IMR-90 (cell line): Measurements from ENCODE around the gene SLC2A6. TPM values are rescaled to one million over a fixed set of nuclear protein-coding genes. Genes with fewer than 3 reads are reported as not detected.

Experiments
- ATAC-seq: fragments of 200-7000 bp; cut with Tn5 transposase; 2 replicates; pipeline ENCODE4 v1.9.1; 2020; ENCODE audit warnings: low read depth, mild to moderate bottlenecking, moderate library complexity
- BruUV-seq: library from RNA; stranded (reverse); fragments of 400-500 nt; replicated peaks from 2 replicates; lab custom pipeline; 2021; lab: Mats Ljungman, UMichigan
- CTCF ChIA-PET: fragments of 300-600 bp; formaldehyde crosslinking; extraction: SDS; loops from one replicate; lab custom pipeline; 2021; ENCODE audit warnings: antibody characterized with exemption; lab: Yijun Ruan, JAX
- POLR2A ChIA-PET: fragments of 300-600 bp; sonication (Branson Sonifier 250); formaldehyde crosslinking; loops from one replicate; lab custom pipeline; 2022; ENCODE audit warnings: antibody characterized with exemption; ENCODE audit not compliant: unreplicated experiment; lab: Charles Lee
- DNase-seq: peaks from one replicate; pipeline ENCODE4 v3.0.0; 2013
- H2AFZ ChIP-seq: replicated peaks from 2 replicates; pipeline ENCODE3; 2013; ENCODE audit warnings: low read length, mild to moderate bottlenecking; ENCODE audit not compliant: poor library complexity
- H2AK5ac ChIP-seq: 2 replicates; pipeline ENCODE4 v1.6.1; 2013; ENCODE audit warnings: low read depth, low read length, inconsistent platforms
- H2AK9ac ChIP-seq: replicated peaks from 2 replicates; pipeline ENCODE3; 2013; ENCODE audit warnings: mild to moderate bottlenecking, low read depth, low read length, moderate library complexity; ENCODE audit not compliant: poor library complexity
- H2BK120ac ChIP-seq: 2 replicates; pipeline ENCODE4 v1.6.1; 2013; ENCODE audit warnings: low read depth, low read length, inconsistent platforms
- H2BK15ac ChIP-seq: 3 replicates; pipeline ENCODE4 v1.6.1; 2013; ENCODE audit warnings: low read depth, low read length, inconsistent platforms
- H2BK20ac ChIP-seq: 2 replicates; pipeline ENCODE4 v1.6.1; 2013; ENCODE audit warnings: low read depth, mild to moderate bottlenecking, inconsistent platforms, low read length, moderate library complexity
- H2BK5ac ChIP-seq: 2 replicates; pipeline ENCODE4 v1.6.1; 2013; ENCODE audit warnings: mild to moderate bottlenecking, low read depth, low read length, inconsistent platforms; ENCODE audit not compliant: poor library complexity, severe bottlenecking
- H3K14ac ChIP-seq: replicated peaks from 2 replicates; pipeline ENCODE4 v1.6.1; 2013; ENCODE audit warnings: low read depth, low read length, inconsistent platforms
- H3K18ac ChIP-seq: 2 replicates; pipeline ENCODE4 v1.6.1; 2013; ENCODE audit warnings: low read depth, low read length, control low read depth
- H3K23ac ChIP-seq: 2 replicates; pipeline ENCODE4 v1.6.1; 2013; ENCODE audit warnings: low read depth, low read length, inconsistent platforms
- H3K27ac ChIP-seq: 2 replicates; pipeline ENCODE4 v1.5.1; 2013; ENCODE audit warnings: mild to moderate bottlenecking, control low read depth, low read length; ENCODE audit not compliant: insufficient read depth
- H3K27me3 ChIP-seq: 2 replicates; pipeline ENCODE4 v1.6.1; 2013; ENCODE audit warnings: low read length; ENCODE audit not compliant: control insufficient read depth, insufficient read depth
- H3K36me3 ChIP-seq: 2 replicates; pipeline ENCODE4 v1.6.1; 2013; ENCODE audit warnings: low read length, mixed read lengths; ENCODE audit not compliant: control insufficient read depth, insufficient read depth
- H3K4ac ChIP-seq: 2 replicates; pipeline ENCODE4 v1.6.1; 2013; ENCODE audit warnings: low read depth, low read length, inconsistent platforms
- H3K4me1 ChIP-seq: 2 replicates; pipeline ENCODE4 v1.6.1; 2013; ENCODE audit warnings: low read length, mixed read lengths; ENCODE audit not compliant: control insufficient read depth, insufficient read depth
- H3K4me2 ChIP-seq: 2 replicates; pipeline ENCODE4 v1.6.1; 2013; ENCODE audit warnings: low read depth, mild to moderate bottlenecking, control low read depth, low read length, moderate library complexity
- H3K4me3 ChIP-seq: 2 replicates; pipeline ENCODE4 v1.5.1; 2013; ENCODE audit warnings: low read depth, mild to moderate bottlenecking, control low read depth, low read length, moderate library complexity; ENCODE audit not compliant: insufficient read depth
- H3K56ac ChIP-seq: 2 replicates; pipeline ENCODE4 v1.6.1; 2013; ENCODE audit warnings: low read length, inconsistent platforms; ENCODE audit not compliant: insufficient read depth; ENCODE audit errors: extremely low read depth
- H3K79me1 ChIP-seq, 2 experiments: 2 replicates each; pipeline ENCODE4 v1.6.1; 2013; ENCODE audit warnings: low read length in 2 of 2, inconsistent platforms in 1 of 2, low read depth in 1 of 2
- H3K9ac ChIP-seq: 2 replicates; pipeline ENCODE4 v1.6.1; 2013; ENCODE audit warnings: low read depth, low read length, control low read depth
- H3K9me1 ChIP-seq: 2 replicates; pipeline ENCODE4 v1.6.1; 2013; ENCODE audit warnings: low read length, inconsistent platforms; ENCODE audit not compliant: insufficient read depth
- H3K9me3 ChIP-seq: 2 replicates; pipeline ENCODE4 v1.6.1; 2013; ENCODE audit warnings: low read length; ENCODE audit not compliant: control insufficient read depth, insufficient read depth
- H4K20me1 ChIP-seq: 2 replicates; pipeline ENCODE4 v1.6.1; 2013; ENCODE audit warnings: low read length, inconsistent platforms; ENCODE audit not compliant: insufficient read depth
- H4K5ac ChIP-seq: 2 replicates; pipeline ENCODE4 v1.6.1; 2013; ENCODE audit warnings: mild to moderate bottlenecking, low read depth, low read length, control low read depth
- H4K8ac ChIP-seq, 2 experiments: 2 replicates each; pipeline ENCODE4 v1.6.1; 2013; ENCODE audit warnings: low read depth in 2 of 2, low read length in 2 of 2, control low read depth in 1 of 2, inconsistent platforms in 1 of 2
- H4K91ac ChIP-seq: 2 replicates; pipeline ENCODE4 v1.6.1; 2013; ENCODE audit warnings: low read depth, low read length, inconsistent platforms; ENCODE audit not compliant: insufficient read depth
- WGBS, 2 experiments: methylation state at CpG; one replicate each; pipeline versions ENCODE4 v1.1.5 to v1.1.7; 2013; ENCODE audit warnings: missing lambda C conversion rate in 2 of 2; ENCODE audit not compliant: insufficient read length in 1 of 2; ENCODE audit errors: extremely low coverage in 2 of 2; 5-methylcytosine and 5-hydroxymethylcytosine counted together
- dilution Hi-C: fragments of 300-500 bp; cut with HindIII; formaldehyde crosslinking; loops from one replicate; pipeline ENCODE4 v1.14.3; 2018; ENCODE audit warnings: low sequenced_read_pairs; ENCODE audit not compliant: unreplicated experiment
- in situ Hi-C: fragments of 300-500 bp; cut with MboI; formaldehyde crosslinking; loops from 3 replicates; pipeline ENCODE4 v1.14.3; 2019; ENCODE audit warnings: low sequenced_read_pairs, inconsistent platforms, mixed read lengths
- intact Hi-C: fragments of 100-400 bp; cut with micrococcal nuclease; formaldehyde crosslinking; loops from 2 replicates; pipeline ENCODE4 v1.10.0; 2022
- polyA plus RNA-seq, 3 experiments: library from polyadenylated mRNA; depleted of rRNA; stranded (reverse); fragments of >200 nt; gene quantifications; 2 replicates each; pipeline ENCODE4 v1.2.3, GENCODE V29; 2012; ENCODE audit warnings: low replicate concordance in 1 of 3
- total RNA-seq: library from RNA; depleted of rRNA; stranded (reverse); fragments of >200 nt; gene quantifications from 2 replicates; pipeline ENCODE4 v1.2.3, GENCODE V29; 2012
- TF ChIP-seq, protein P1 (sequence below): fragments of 150-350 bp; IDR thresholded peaks from 2 replicates; pipeline ENCODE4 v1.6.1; 2017; ENCODE audit warnings: mild to moderate bottlenecking, antibody characterized with exemption, low read length, low read depth

The SLC2A6 gene
- total and polyA plus RNA-seq, 2 of the 4 experiments (the other 2 are of a cell fraction), result 2.9 to 8.5 TPM

DNA sequence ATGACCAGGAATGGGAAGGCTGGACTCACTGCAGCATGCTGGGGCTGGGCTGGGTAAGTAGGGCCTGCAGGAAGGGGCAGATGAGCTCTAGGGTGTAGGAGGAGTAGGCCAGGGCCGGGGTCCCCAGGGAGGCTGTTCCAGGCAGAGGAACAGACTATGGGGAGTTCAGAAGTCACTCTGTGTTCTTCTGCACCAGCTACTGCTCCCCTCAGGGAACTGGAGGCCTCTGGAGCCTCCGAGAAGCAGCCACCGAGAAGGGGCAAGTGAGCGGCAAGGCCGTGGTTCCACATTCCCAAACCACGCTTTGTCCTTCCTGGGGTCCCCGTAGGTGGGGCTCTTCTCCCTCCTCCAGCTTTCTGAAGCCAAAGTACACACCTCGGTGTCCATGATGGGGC, 8.4 kb upstream of the SLC2A6 start:
- Histone ChIP-seq H2BK20ac (no peak overlapping the region), H3K9me3 (no peaks in the 10 kb centered on the region), H4K5ac (no peak overlapping the region), H3K14ac (no peak overlapping the region), H3K9me1 (no peaks in the 10 kb centered on the region; the same call in 1 of the 2 replicates), H4K91ac (no peak overlapping the region), H3K36me3 (no peaks in the 10 kb centered on the region), H2AK5ac (no peak overlapping the region), H4K8ac (no peak overlapping the region), H3K9ac (no peak overlapping the region), H3K4me3 (no peak overlapping the region), H3K79me1 (no peaks in the 10 kb centered on the region), H2AK9ac (no peak overlapping the region), H4K20me1 (0 out of 2 replicates have a peak, but pooled peaks cover 5% of the 10 kb centered on the region), H2AFZ (no peak overlapping the region), H3K23ac (no peak overlapping the region), H3K4ac (no peak overlapping the region), H3K4me1 (peaks cover 4% of the 10 kb centered on the region; the same call in 1 of the 2 replicates), H3K18ac (no peak overlapping the region), H3K56ac (no peak overlapping the region), H3K27ac (no peak overlapping the region), H2BK120ac (no peak overlapping the region), H2BK5ac (no peak overlapping the region), H3K27me3 (peaks cover 13% of the 10 kb centered on the region; the same call in 1 of the 2 replicates), H3K4me2 (no peak overlapping the region), H2BK15ac (no peak overlapping the region)
- in situ Hi-C loops (loop anchor here (10.0 to 25.0 kb wide), 2 partner anchors 83 to 450 kb away; partner anchors contain the start of gene GTF3C5), intact Hi-C loops (loop anchor here (2.0 kb wide), 1 partner anchor 131 kb away; the partner anchor contains the start of genes SURF1 and SURF2), dilution Hi-C loops (no loop called here)
- 90% methylated on average over 2 of the region's 8 CpGs; no CpG with 5 or more reads in 1 of the 2 experiments for WGBS, 2 experiments
- ATAC-seq, result no peak
- POLR2A ChIA-PET, result no interaction called here
- CTCF ChIA-PET, result no interaction called here
- no peak for DNase-seq
- TF ChIP-seq, protein P1, sequence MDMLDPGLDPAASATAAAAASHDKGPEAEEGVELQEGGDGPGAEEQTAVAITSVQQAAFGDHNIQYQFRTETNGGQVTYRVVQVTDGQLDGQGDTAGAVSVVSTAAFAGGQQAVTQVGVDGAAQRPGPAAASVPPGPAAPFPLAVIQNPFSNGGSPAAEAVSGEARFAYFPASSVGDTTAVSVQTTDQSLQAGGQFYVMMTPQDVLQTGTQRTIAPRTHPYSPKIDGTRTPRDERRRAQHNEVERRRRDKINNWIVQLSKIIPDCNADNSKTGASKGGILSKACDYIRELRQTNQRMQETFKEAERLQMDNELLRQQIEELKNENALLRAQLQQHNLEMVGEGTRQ, result no peak
- no TSS peak for BruUV-seq
